Osteoblast (primary cell): ENCODE measurements around the gene VPS26C. TPM values are rescaled to one million over a fixed set of nuclear protein-coding genes. Genes with fewer than 3 reads are reported as not detected.

Experiments
- DNase-seq: peaks from one replicate; pipeline ENCODE4 v3.0.0; 2011; ENCODE audit warnings: low spot score, mixed read lengths; ENCODE audit not compliant: insufficient read length; ENCODE audit errors: missing footprints
- H2AFZ ChIP-seq: 2 replicates; pipeline ENCODE4 v1.6.0; 2011; ENCODE audit warnings: mild to moderate bottlenecking, low read length
- H3K27ac ChIP-seq: 2 replicates; pipeline ENCODE4 v1.5.1; 2011; ENCODE audit warnings: mild to moderate bottlenecking, low read depth, low read length, moderate library complexity
- H3K27me3 ChIP-seq: 2 replicates; pipeline ENCODE4 v1.6.0; 2012; ENCODE audit warnings: mild to moderate bottlenecking, control low read depth, inconsistent platforms, low read length, moderate library complexity; ENCODE audit not compliant: insufficient read depth
- H3K36me3 ChIP-seq: 2 replicates; pipeline ENCODE4 v1.5.1; 2011; ENCODE audit warnings: mild to moderate bottlenecking, low read length, control low read depth, moderate library complexity; ENCODE audit not compliant: insufficient read depth
- H3K4me1 ChIP-seq: 2 replicates; pipeline ENCODE4 v1.5.1; 2011; ENCODE audit warnings: mild to moderate bottlenecking, low read length, control low read depth, moderate library complexity; ENCODE audit not compliant: insufficient read depth
- H3K4me2 ChIP-seq: 2 replicates; pipeline ENCODE4 v1.6.0; 2011; ENCODE audit warnings: mild to moderate bottlenecking, low read length; ENCODE audit not compliant: insufficient read depth
- H3K4me3 ChIP-seq: fragments of 200-600 bp; sonication (generic); 3 replicates; pipeline ENCODE4 v1.5.1; 2012; ENCODE audit warnings: mild to moderate bottlenecking, low read length, inconsistent platforms; ENCODE audit not compliant: insufficient read depth
- H3K79me2 ChIP-seq: 2 replicates; pipeline ENCODE4 v1.6.0; 2012; ENCODE audit warnings: mild to moderate bottlenecking, low read length, control low read depth, inconsistent platforms; ENCODE audit not compliant: insufficient read depth
- H3K9me3 ChIP-seq: 2 replicates; pipeline ENCODE4 v1.5.1; 2011; ENCODE audit warnings: low read depth, low read length, control low read depth
- H4K20me1 ChIP-seq: 2 replicates; pipeline ENCODE4 v1.6.0; 2012; ENCODE audit warnings: mild to moderate bottlenecking, low read length, control low read depth; ENCODE audit not compliant: insufficient read depth
- total RNA-seq: library from RNA; depleted of rRNA; stranded (reverse); fragments of >200 nt; gene quantifications from 2 replicates; pipeline ENCODE4 v1.2.3, GENCODE V29; 2012
- TF ChIP-seq, protein P1 (sequence below): IDR thresholded peaks from 2 replicates; pipeline ENCODE4 v1.5.1; 2011; ENCODE audit warnings: mild to moderate bottlenecking, low read depth, low read length, moderate library complexity; ENCODE audit errors: extremely low read depth

The VPS26C gene
- total RNA-seq, 1 donor: 91.9 TPM

DNA sequence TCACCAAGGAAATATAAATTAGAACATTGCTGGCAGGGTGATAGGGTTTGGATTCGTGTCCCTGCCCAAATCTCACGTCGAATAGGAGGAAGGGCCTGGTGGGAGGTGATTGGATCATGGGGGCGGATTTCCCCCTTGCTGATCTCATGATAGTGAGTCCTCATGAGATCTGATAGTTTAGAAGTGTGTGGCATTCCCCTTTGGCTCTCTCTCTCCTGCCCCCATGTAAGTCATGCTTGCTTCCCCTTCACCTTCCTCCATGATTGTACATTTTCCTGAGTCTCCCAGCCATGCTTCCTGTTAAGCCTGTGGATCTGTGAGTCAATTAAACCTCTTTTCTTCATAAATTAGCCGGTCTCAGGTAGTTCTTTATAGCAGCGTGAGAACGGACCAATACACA, 60.6 kb downstream of the VPS26C start:
- no peak overlapping the region for H3K4me3 ChIP-seq
- no peak for DNase-seq
- peaks cover 13% of the 10 kb centered on the region for H3K4me1 ChIP-seq
- H2AFZ ChIP-seq: no peak overlapping the region
- H3K27me3 ChIP-seq: no peaks in the 10 kb centered on the region
- H3K9me3 ChIP-seq: no peaks in the 10 kb centered on the region
- no peak overlapping the region for H3K4me2 ChIP-seq
- TF ChIP-seq, protein P1, sequence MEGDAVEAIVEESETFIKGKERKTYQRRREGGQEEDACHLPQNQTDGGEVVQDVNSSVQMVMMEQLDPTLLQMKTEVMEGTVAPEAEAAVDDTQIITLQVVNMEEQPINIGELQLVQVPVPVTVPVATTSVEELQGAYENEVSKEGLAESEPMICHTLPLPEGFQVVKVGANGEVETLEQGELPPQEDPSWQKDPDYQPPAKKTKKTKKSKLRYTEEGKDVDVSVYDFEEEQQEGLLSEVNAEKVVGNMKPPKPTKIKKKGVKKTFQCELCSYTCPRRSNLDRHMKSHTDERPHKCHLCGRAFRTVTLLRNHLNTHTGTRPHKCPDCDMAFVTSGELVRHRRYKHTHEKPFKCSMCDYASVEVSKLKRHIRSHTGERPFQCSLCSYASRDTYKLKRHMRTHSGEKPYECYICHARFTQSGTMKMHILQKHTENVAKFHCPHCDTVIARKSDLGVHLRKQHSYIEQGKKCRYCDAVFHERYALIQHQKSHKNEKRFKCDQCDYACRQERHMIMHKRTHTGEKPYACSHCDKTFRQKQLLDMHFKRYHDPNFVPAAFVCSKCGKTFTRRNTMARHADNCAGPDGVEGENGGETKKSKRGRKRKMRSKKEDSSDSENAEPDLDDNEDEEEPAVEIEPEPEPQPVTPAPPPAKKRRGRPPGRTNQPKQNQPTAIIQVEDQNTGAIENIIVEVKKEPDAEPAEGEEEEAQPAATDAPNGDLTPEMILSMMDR: no peak
- H3K79me2 ChIP-seq: no peaks in the 10 kb centered on the region
- peaks cover 25% of the 10 kb centered on the region for H3K36me3 ChIP-seq
- H4K20me1 ChIP-seq: peaks cover 2% of the 10 kb centered on the region
- no peak overlapping the region for H3K27ac ChIP-seq

DNA sequence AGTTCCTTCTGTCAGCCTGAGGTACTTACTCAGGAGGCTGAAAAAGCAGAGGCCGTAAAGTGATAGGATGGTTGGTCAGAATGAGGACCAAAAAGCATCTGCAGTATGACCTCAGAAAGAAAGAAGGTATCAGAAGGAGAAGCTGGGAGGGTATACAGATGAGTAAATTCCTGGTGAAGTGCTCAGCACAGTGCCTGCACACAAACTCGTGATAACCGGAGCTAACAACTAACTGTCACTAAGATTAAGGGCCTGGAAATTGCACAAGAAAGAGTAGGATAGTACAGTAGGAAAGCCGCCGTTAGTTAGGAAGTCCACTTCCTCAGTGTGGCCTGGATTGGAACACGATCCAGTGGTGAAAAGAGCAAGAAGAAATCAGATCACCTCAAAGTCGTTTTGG, 62.6 kb downstream of the VPS26C start:
- H3K27me3 ChIP-seq: no peaks in the 10 kb centered on the region
- no peak overlapping the region for H3K4me3 ChIP-seq
- H3K4me1 ChIP-seq: peaks cover 15% of the 10 kb centered on the region
- no peak overlapping the region for H3K27ac ChIP-seq
- peaks cover 44% of the 10 kb centered on the region for H3K36me3 ChIP-seq
- no peaks in the 10 kb centered on the region for H3K79me2 ChIP-seq
- no peak overlapping the region for H3K4me2 ChIP-seq
- H2AFZ ChIP-seq: no peak overlapping the region
- DNase-seq: peak; percentile 56
- TF ChIP-seq, protein P1: no peak
- peaks cover 9% of the 10 kb centered on the region for H4K20me1 ChIP-seq
- H3K9me3 ChIP-seq: no peaks in the 10 kb centered on the region

DNA sequence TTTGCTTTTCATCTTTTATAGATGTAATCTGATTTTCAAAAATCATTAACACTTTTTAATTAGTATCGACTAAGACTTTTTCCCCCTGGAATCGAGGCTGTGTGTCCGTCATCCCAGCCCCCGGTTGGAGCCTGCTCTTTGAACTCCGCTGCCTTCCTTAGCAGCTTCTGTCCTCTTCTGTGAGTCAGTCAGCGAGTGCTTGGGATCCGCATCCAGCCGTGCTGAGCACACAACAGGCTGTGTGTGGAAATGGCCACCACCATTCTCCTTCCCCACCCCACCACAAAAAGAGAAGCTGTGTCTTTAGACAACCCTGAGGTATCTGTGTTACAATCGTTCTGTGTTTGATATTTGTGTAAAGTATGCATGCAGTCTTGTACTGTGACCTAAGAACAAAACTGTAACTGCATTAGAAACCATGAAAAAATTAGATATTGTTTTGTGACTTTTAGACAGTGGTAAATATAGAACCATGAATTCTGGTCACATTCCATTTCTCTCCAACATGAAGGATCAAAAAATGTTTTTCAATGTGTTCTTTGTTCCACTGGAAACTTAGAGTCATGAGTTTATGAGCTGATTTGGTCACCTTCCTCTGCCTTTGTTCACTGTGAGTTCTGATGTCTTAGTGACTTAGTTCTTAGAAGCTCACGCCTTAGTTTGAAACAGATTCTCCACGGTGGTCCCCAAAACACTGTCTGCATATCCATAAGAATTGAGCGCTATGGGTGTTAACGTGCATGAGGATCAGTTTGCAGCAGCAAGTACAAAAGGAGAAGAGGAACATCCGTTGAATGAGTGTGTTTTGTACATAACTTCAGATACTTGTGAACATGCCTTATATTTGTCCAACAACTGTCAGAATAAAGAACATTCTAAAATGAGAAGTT, 64.7 kb downstream of the VPS26C start:
- no peaks in the 10 kb centered on the region for H3K27me3 ChIP-seq
- H3K9me3 ChIP-seq: no peaks in the 10 kb centered on the region
- no peak overlapping the region for H2AFZ ChIP-seq
- H3K4me1 ChIP-seq: peaks cover 15% of the 10 kb centered on the region
- peaks cover 59% of the 10 kb centered on the region for H3K36me3 ChIP-seq
- no peak overlapping the region for H3K27ac ChIP-seq
- H3K4me3 ChIP-seq: no peak overlapping the region
- H3K79me2 ChIP-seq: no peaks in the 10 kb centered on the region
- DNase-seq: no peak
- no peak overlapping the region for H3K4me2 ChIP-seq
- H4K20me1 ChIP-seq: peaks cover 13% of the 10 kb centered on the region
- TF ChIP-seq, protein P1: no peak

DNA sequence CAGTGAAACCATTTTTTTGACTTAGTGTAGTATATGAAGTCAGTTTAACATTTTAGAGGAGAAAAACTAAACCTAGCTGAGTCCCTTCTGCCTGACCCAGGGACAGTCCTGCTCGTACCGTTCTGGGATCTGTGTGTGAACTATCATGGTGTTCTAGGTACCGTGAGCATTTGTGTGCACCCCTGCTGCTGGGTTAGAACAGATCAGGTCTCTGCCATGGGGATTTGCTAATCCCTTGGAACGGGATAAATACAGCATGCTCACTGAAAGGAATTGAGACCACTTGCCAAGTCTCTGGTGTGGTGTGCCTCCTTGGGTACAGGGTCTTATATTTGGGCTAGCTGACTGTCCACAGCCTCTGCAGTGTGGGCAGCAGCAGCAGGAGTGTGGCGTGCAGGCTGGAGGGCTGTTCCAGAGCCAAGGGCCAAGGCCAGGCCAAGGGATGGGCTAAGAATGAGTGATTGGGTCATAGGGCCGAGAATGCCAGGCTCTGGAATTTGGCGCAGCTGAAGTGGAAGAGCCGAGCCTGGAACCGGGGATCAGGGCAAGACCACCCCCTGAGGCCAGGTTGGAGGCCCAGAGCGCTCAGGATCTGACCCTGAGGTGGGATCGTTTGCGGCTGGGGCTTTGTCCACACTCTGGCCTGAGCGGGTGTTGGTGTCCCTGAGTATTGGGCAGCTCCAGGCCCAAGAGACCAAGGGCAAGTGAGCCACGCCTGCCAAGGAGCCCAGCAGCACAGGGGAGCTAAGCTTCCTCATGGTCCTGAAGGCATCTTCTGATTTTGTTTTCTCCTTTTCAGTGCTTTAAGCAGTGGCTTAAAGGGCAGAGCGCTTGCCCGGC, 66.3 kb downstream of the VPS26C start:
- H3K4me1 ChIP-seq: peaks cover 19% of the 10 kb centered on the region
- H3K36me3 ChIP-seq: peaks cover 72% of the 10 kb centered on the region
- no peaks in the 10 kb centered on the region for H3K9me3 ChIP-seq
- TF ChIP-seq, protein P1: no peak
- H3K27ac ChIP-seq: no peak overlapping the region
- no peak overlapping the region for H3K4me2 ChIP-seq
- H2AFZ ChIP-seq: no peak overlapping the region
- no peak overlapping the region for H3K4me3 ChIP-seq
- no peaks in the 10 kb centered on the region for H3K27me3 ChIP-seq
- peaks cover 15% of the 10 kb centered on the region for H4K20me1 ChIP-seq
- DNase-seq: no peak
- no peaks in the 10 kb centered on the region for H3K79me2 ChIP-seq
